Fibroblast of upper back skin (primary cell): Measurements from ENCODE around the gene PPP6R1.
A peak's percentile ranks its signal among the peaks of the same experiment; 100 is the strongest.

ENCODE experiments used
- DNase-seq: peaks from one replicate; pipeline ENCODE4 v3.0.0-alpha.2; 2013

The PPP6R1 gene

DNA sequence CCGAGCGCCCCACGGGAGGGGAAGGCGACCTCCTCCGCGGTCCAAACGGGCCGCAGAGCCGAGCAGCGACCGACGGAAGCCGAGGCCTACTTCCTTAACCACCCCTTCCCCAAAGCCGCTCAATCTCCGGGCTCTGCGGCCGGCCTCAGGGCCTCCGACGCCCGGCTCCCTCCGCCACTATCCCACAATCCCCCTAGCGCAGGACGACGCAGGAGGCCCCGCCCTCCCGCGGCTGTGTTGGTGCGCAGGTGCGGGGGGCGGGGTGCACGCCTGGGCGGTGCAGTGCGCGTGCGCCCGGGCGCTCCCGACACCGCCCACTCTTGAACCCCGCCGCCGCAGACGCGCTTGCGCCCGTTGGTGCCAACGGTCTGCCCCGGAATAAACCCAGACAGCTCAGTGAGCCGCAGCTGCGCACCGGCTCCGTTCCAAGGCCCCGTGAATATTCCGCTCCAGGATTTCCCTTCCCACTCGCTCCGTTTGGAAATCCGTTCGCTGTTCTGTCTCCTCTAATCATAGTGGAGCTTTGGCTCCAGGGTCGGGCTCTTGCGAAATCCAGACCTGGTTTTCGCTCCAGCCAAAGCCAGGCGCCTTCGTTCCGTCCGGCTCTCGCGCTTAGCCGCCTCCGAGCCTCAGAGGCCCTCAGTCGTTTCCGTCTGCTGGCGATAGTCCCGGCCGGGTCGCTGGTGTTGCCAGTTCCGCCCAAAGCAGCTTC is at the start of gene PPP6R1:
Gene PPP6R1, minus strand, starts transcription at position 190 of the 712 bp plus-strand sequence. CDS start 11,914 bp downstream, outside the sequence.
- DNase-seq: peak; percentile 100

GRCh38 chr19:55308281-55308680 is 49.5 kb upstream of the PPP6R1 start:
- no peak for DNase-seq

DNA sequence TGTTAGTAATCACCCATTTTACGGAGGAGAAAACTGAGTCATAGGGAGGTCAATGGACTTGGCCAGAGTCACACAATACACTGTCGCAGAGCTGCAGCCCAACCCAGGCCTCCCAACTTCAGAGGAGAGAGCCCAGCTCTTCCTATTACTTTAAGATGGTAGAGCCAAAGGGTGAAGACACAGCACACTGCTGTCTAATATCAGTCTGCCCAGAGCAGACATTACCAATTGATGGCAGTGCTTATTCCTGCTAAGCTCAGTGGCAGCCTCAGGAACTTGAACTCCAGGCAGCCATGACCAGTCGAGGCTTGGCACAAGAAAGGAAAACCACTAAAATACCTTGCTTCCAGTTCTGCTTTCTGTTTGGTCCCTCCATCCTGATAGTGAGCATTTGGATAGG is 47.9 kb upstream of the PPP6R1 start:
- DNase-seq: no peak

DNA sequence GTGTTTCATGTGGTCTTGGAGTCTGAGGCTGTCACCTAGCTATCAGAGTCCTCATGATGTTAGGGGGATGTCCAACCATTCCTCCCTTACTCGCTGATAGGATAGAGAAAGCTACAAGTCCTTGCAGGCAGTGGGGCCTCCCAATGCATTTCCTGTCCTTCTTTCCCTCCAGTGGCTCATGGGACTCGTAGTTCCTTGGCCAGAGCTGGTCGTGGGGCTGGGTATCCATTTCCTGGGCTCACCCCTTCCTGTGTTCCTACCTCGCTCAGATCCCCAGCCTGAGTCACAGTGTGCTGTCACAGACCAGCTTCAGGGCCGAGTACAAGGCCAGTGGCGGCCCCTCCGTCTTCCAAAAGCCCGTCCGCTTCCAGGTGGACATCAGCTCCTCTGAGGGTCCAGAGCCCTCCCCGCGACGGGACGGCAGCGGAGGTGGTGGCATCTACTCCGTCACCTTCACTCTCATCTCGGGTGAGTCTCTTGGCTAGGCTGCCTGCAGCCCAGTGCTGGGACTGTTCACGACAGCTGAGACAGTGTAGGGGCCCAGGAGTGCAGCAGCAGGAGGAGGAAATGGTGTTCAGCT is 47.3 kb upstream of the PPP6R1 start:
- DNase-seq: no peak

GRCh38 chr19:55305491-55305890 is 46.7 kb upstream of the PPP6R1 start:
- DNase-seq: peak; percentile 10

GRCh38 chr19:55304980-55305379 is 46.2 kb upstream of the PPP6R1 start:
- no peak for DNase-seq

DNA sequence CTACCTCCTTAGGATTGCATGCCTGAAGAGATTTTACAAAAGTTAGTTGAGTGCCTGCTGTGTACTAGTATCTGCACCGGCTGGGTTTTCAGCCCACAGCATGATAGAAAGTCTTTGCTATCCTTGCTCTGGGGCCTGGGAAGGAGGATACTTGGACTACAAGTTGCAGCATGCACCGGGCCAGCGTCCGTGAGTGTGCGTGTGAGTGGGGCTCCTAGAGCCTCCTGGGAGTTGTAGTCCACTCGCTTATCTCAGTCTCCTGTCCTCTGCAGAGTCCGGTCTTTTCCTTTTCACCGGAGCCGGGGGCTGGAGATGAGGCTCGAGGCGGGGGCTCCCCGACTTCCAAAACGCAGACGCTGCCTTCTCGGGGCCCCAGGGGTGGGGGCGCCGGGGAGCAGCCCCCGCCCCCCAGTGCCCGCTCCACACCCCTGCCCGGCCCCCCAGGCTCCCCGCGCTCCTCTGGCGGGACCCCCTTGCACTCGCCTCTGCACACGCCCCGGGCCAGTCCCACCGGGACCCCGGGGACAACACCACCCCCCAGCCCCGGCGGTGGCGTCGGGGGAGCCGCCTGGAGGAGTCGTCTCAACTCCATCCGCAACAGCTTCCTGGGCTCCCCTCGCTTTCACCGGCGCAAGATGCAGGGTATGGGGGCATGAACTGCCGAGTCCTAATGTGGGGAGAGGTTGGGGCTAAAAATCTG is 45.6 kb upstream of the PPP6R1 start:
- no peak for DNase-seq

GRCh38 chr19:55303477-55303876 is 44.7 kb upstream of the PPP6R1 start:
- DNase-seq: no peak

- DNase-seq: no peak
Measured at GRCh38 chr19:55302318-55302703, 43.5 kb upstream of the PPP6R1 start.

GRCh38 chr19:55301459-55302317 is 42.9 kb upstream of the PPP6R1 start:
- DNase-seq: peak; percentile 78

GRCh38 chr19:55300886-55301458 is 42.2 kb upstream of the PPP6R1 start:
- no peak for DNase-seq

DNA sequence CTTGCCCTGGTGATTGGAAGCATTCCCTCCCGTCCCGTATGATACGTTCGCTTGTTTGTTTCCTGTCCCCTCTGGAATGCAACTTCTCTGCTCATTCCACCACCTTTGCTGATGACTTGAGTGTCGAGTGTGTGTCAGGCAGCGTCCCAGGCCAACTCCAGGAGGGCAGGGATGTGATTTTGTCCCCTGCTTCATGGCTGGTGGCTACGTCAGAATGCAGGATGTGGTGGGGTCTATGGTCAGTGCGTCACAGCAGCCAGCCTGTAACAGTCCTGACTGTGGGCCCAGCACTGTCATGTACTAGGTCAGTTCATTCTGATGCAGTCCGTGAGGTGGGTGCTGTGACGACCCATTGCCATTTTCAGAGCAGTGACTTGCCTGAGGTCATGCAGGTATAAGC is 41.2 kb upstream of the PPP6R1 start:
- DNase-seq: no peak

GRCh38 chr19:55297267-55297666 is 38.5 kb upstream of the PPP6R1 start:
- no peak for DNase-seq

GRCh38 chr19:55289117-55289796 is 30.4 kb upstream of the PPP6R1 start:
- no peak for DNase-seq

GRCh38 chr19:55287361-55288079 is 28.7 kb upstream of the PPP6R1 start:
- DNase-seq: no peak

GRCh38 chr19:55285229-55285890 is 26.5 kb upstream of the PPP6R1 start:
- DNase-seq: no peak

GRCh38 chr19:55284405-55285058 is 25.7 kb upstream of the PPP6R1 start:
- no peak for DNase-seq

- DNase-seq: peak; percentile 83
Measured at GRCh38 chr19:55283548-55284377, 24.9 kb upstream of the PPP6R1 start, which contains the start of gene BRSK1. BRSK1 (plus strand) TSS chr19:55283997; CDS start chr19:55284443, 446 bp downstream.
